SH-SY5Y (cell line): Measurements from ENCODE around the gene CHD2.

Source experiments
- GATA2 ChIP-seq: IDR thresholded peaks from 2 replicates; pipeline ENCODE4 v1.6.1; 2011; ENCODE audit warnings: mild to moderate bottlenecking, low read depth, low read length
- GATA3 ChIP-seq: IDR thresholded peaks from 2 replicates; pipeline ENCODE4 v1.6.1; 2011; ENCODE audit warnings: low read depth, mild to moderate bottlenecking, low read length, moderate library complexity

DNA sequence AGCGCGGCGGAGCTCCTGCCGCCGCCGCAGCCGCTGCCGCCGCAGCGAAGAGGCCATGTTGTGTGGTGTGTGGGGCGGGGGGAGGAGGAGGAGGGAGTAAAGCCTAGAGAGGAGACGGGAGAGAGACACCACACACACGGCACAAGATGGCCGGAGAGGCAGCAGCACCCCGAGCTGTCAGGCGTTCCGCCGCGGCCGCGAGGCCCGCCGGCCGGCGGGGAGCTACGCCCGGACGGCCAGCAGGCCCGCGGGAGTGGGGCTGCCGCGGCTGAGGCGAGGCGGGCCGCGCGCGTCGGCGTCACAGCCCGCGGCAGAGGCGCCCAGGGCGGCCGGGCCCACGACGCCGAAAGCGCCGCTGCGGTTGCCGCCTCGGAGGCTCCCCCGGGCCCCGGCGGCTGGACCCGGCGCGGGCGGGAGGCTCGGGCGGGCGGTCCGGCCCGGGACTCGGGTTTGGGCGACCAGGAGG lies 17.4 kb upstream of the CHD2 start:
- TF ChIP-seq GATA2 (no peak), GATA3 (no peak)
